ENCODE data around the gene CXCL12. TPM values are rescaled to one million over a fixed set of nuclear protein-coding genes. Genes with fewer than 3 reads are reported as not detected.

The CXCL12 gene
- total RNA-seq, 1 experiment from 2014 or later: 0.47 TPM

DNA sequence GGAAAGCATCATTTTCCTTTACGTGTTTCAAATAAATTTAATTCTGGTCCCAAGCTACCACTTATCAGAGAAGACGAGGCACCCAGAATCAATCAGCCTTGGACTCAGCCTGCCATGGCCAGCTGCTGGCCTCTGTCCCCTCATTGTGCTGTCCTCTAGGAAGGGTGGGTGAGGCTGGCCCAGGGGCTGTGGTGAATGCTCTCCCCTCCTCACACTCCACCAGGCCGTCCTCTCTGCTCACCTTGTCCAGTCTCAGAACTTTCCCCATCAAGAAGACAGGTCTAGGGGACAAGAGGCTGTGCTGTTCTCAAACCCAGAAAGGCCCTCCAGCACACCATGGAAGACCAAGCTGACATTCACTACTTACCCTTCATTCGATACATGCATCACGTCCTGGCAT is 36.4 kb downstream of the CXCL12 start:
- Histone ChIP-seq H3K27me3 (ENCODE audit: insufficient read depth, low read length) (peaks cover 8% of the 10 kb centered on the region), H4K20me1 (ENCODE audit: insufficient read depth) (no peaks in the 10 kb centered on the region), H2AFZ (ENCODE audit: low read depth, low read length, poor library complexity, severe bottlenecking) (no peak overlapping the region), H3K4me1 (ENCODE audit: control insufficient read depth in 1 of 2, insufficient read depth in 2 of 2, low read length in 2 of 2) (no peaks in the 10 kb centered on the region), H3K36me3 (ENCODE audit: control insufficient read depth in 1 of 2, insufficient read depth in 2 of 2, low read length in 2 of 2) (no peaks in the 10 kb centered on the region), H3K9me2 (ENCODE audit: insufficient read depth) (no peaks in the 10 kb centered on the region), H3K79me2 (ENCODE audit: insufficient read depth, low read length) (no peaks in the 10 kb centered on the region), H3K4me2 (ENCODE audit: low read length) (no peak overlapping the region), H3K9ac (ENCODE audit: low read length) (no peak overlapping the region), H3K4me3 (replicated peaks in 1 of 2; ENCODE audit: low read depth in 1 of 2, low read length in 2 of 2) (no peak overlapping the region), H3K9me3 (ENCODE audit: control insufficient read depth in 1 of 2, insufficient read depth in 1 of 2, low read depth in 1 of 2, low read length in 2 of 2) (no peaks in the 10 kb centered on the region), H3K27ac (ENCODE audit: low read depth, low read length) (no peak overlapping the region)
- ATAC-seq (no peak), DNase-seq (ENCODE audit: low read depth, low spot score) (no peak)
- ChIA-PET RAD21 (ENCODE audit: low non-redundant PET in 1 of 2, low total read pairs in 2 of 2, uncharacterized antibody in 2 of 2, unreplicated experiment in 2 of 2) (no interaction called here), CTCF (no interaction called here), POLR2A (no interaction called here)
- no TSS peak for BruUV-seq (replicated peaks)
- no peak for TF ChIP-seq TCF7L2 (IDR thresholded peaks at IDR 0.05; ENCODE audit: borderline replicate concordance, extremely low read depth, insufficient read depth, insufficient read length)
- TF ChIP-seq, protein P1, sequence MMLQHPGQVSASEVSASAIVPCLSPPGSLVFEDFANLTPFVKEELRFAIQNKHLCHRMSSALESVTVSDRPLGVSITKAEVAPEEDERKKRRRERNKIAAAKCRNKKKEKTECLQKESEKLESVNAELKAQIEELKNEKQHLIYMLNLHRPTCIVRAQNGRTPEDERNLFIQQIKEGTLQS (IDR thresholded peaks at IDR 0.05): no peak
- TF ChIP-seq RAD21 (IDR thresholded peaks at IDR 0.05; ENCODE audit: low read depth): no peak
- no peak for TF ChIP-seq EZH2phosphoT487 (IDR thresholded peaks at IDR 0.05; ENCODE audit: borderline replicate concordance)
- TF ChIP-seq SIN3A (IDR thresholded peaks at IDR 0.05; ENCODE audit: low read depth): no peak
- TF ChIP-seq, protein P2, sequence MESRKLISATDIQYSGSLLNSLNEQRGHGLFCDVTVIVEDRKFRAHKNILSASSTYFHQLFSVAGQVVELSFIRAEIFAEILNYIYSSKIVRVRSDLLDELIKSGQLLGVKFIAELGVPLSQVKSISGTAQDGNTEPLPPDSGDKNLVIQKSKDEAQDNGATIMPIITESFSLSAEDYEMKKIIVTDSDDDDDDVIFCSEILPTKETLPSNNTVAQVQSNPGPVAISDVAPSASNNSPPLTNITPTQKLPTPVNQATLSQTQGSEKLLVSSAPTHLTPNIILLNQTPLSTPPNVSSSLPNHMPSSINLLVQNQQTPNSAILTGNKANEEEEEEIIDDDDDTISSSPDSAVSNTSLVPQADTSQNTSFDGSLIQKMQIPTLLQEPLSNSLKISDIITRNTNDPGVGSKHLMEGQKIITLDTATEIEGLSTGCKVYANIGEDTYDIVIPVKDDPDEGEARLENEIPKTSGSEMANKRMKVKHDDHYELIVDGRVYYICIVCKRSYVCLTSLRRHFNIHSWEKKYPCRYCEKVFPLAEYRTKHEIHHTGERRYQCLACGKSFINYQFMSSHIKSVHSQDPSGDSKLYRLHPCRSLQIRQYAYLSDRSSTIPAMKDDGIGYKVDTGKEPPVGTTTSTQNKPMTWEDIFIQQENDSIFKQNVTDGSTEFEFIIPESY (IDR thresholded peaks at IDR 0.05; ENCODE audit: extremely low read depth, insufficient replicate concordance, low read length): no peak
- no peak for TF ChIP-seq POLR2A (IDR thresholded peaks at IDR 0.05; ENCODE audit: borderline replicate concordance, extremely low read depth, insufficient read depth, insufficient read length)
- TF ChIP-seq ZFX (IDR thresholded peaks at IDR 0.05): no peak
- no peak for TF ChIP-seq POLR2AphosphoS5 (IDR thresholded peaks at IDR 0.05; ENCODE audit: low read depth, low read length)
- TF ChIP-seq, protein P3, sequence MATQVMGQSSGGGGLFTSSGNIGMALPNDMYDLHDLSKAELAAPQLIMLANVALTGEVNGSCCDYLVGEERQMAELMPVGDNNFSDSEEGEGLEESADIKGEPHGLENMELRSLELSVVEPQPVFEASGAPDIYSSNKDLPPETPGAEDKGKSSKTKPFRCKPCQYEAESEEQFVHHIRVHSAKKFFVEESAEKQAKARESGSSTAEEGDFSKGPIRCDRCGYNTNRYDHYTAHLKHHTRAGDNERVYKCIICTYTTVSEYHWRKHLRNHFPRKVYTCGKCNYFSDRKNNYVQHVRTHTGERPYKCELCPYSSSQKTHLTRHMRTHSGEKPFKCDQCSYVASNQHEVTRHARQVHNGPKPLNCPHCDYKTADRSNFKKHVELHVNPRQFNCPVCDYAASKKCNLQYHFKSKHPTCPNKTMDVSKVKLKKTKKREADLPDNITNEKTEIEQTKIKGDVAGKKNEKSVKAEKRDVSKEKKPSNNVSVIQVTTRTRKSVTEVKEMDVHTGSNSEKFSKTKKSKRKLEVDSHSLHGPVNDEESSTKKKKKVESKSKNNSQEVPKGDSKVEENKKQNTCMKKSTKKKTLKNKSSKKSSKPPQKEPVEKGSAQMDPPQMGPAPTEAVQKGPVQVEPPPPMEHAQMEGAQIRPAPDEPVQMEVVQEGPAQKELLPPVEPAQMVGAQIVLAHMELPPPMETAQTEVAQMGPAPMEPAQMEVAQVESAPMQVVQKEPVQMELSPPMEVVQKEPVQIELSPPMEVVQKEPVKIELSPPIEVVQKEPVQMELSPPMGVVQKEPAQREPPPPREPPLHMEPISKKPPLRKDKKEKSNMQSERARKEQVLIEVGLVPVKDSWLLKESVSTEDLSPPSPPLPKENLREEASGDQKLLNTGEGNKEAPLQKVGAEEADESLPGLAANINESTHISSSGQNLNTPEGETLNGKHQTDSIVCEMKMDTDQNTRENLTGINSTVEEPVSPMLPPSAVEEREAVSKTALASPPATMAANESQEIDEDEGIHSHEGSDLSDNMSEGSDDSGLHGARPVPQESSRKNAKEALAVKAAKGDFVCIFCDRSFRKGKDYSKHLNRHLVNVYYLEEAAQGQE (IDR thresholded peaks at IDR 0.05; ENCODE audit: low read depth): no peak
- no peak for TF ChIP-seq CEBPB (IDR thresholded peaks at IDR 0.05; ENCODE audit: low read depth)
- TF ChIP-seq YY1 (IDR thresholded peaks at IDR 0.05; ENCODE audit: extremely low read depth, insufficient replicate concordance, low read depth, low read length): no peak
- TF ChIP-seq EZH2 (IDR thresholded peaks at IDR 0.05): no peak
- TF ChIP-seq, protein P4, sequence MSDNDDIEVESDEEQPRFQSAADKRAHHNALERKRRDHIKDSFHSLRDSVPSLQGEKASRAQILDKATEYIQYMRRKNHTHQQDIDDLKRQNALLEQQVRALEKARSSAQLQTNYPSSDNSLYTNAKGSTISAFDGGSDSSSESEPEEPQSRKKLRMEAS (IDR thresholded peaks at IDR 0.05): no peak
- TF ChIP-seq, protein P5, sequence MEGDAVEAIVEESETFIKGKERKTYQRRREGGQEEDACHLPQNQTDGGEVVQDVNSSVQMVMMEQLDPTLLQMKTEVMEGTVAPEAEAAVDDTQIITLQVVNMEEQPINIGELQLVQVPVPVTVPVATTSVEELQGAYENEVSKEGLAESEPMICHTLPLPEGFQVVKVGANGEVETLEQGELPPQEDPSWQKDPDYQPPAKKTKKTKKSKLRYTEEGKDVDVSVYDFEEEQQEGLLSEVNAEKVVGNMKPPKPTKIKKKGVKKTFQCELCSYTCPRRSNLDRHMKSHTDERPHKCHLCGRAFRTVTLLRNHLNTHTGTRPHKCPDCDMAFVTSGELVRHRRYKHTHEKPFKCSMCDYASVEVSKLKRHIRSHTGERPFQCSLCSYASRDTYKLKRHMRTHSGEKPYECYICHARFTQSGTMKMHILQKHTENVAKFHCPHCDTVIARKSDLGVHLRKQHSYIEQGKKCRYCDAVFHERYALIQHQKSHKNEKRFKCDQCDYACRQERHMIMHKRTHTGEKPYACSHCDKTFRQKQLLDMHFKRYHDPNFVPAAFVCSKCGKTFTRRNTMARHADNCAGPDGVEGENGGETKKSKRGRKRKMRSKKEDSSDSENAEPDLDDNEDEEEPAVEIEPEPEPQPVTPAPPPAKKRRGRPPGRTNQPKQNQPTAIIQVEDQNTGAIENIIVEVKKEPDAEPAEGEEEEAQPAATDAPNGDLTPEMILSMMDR (IDR thresholded peaks at IDR 0.05 in 2 of 3, conservative IDR thresholded peaks at IDR 0.05 in 1 of 3; ENCODE audit: borderline replicate concordance in 1 of 3, insufficient read depth in 1 of 3, low read depth in 2 of 3, low read length in 2 of 3): no peak
- no peak for TF ChIP-seq JUND (IDR thresholded peaks at IDR 0.05)
- TF ChIP-seq ELF1 (IDR thresholded peaks at IDR 0.05; ENCODE audit: borderline replicate concordance, low read depth): no peak
- TF ChIP-seq ZNF274 (IDR thresholded peaks at IDR 0.05; ENCODE audit: low read depth, low read length): no peak
- no peak for TF ChIP-seq FOSL1 (IDR thresholded peaks at IDR 0.05; ENCODE audit: low read depth)
- no peak for TF ChIP-seq CBX3 (IDR thresholded peaks at IDR 0.05; ENCODE audit: low read depth)
- intact Hi-C loops (cut with micrococcal nuclease): no loop called here
